Germinal center (tissue), 1 donor: ENCODE results near the gene SPAG4.

Experiments used
- DNase-seq: peaks from one replicate; pipeline ENCODE4 v3.0.0; 2012; ENCODE audit warnings: mixed read lengths, low spot score

The SPAG4 gene

GRCh38 chr20:35615667-35616464 is at the start of gene SPAG4:
TSS of gene SPAG4 (plus strand) at chr20:35615829. CDS start at chr20:35616004, 175 bp downstream.
- DNase-seq: peak; percentile 100

GRCh38 chr20:35568645-35569044 is 47.0 kb upstream of the SPAG4 start:
- no peak for DNase-seq

GRCh38 chr20:35571555-35571954 is 44.1 kb upstream of the SPAG4 start:
- DNase-seq: no peak

- DNase-seq: no peak
Observed at GRCh38 chr20:35572838-35573237, 42.8 kb upstream of the SPAG4 start.

- no peak for DNase-seq
Observed at GRCh38 chr20:35575958-35576357, 39.7 kb upstream of the SPAG4 start.

GRCh38 chr20:35576816-35577215 is 38.8 kb upstream of the SPAG4 start:
- no peak for DNase-seq

GRCh38 chr20:35578469-35578868 is 37.2 kb upstream of the SPAG4 start:
- no peak for DNase-seq

GRCh38 chr20:35579196-35579595 is 36.4 kb upstream of the SPAG4 start:
- DNase-seq: no peak

GRCh38 chr20:35582131-35582530 is 33.5 kb upstream of the SPAG4 start:
- no peak for DNase-seq

GRCh38 chr20:35582741-35583404 is 32.8 kb upstream of the SPAG4 start:
- no peak for DNase-seq

- no peak for DNase-seq
Observed at GRCh38 chr20:35583636-35584560, 31.7 kb upstream of the SPAG4 start.

GRCh38 chr20:35586751-35587425 is 28.7 kb upstream of the SPAG4 start:
- no peak for DNase-seq

GRCh38 chr20:35587436-35587835 is 28.2 kb upstream of the SPAG4 start:
- DNase-seq: no peak

GRCh38 chr20:35588397-35588796 is 27.2 kb upstream of the SPAG4 start:
- no peak for DNase-seq

- no peak for DNase-seq
Observed at GRCh38 chr20:35592339-35592974, 23.2 kb upstream of the SPAG4 start.

GRCh38 chr20:35595456-35595855 is 20.2 kb upstream of the SPAG4 start:
- DNase-seq: no peak

GRCh38 chr20:35595901-35596300 is 19.7 kb upstream of the SPAG4 start:
- DNase-seq: no peak

- DNase-seq: no peak
Observed at GRCh38 chr20:35597186-35597585, 18.4 kb upstream of the SPAG4 start.

GRCh38 chr20:35598476-35598875 is 17.2 kb upstream of the SPAG4 start:
- no peak for DNase-seq

GRCh38 chr20:35598899-35599775 is 16.5 kb upstream of the SPAG4 start:
- no peak for DNase-seq

- no peak for DNase-seq
Observed at GRCh38 chr20:35599776-35600120, 15.9 kb upstream of the SPAG4 start.
